Lower leg skin (tissue), 4 donors: Measurements from ENCODE around the gene TOP3B. TPM values are rescaled to one million over a fixed set of nuclear protein-coding genes. Genes with fewer than 3 reads are reported as not detected.

Experiments
- DNase-seq, 2 donors: peaks; one replicate each; pipeline ENCODE4 v3.0.0-alpha.2; 2019; ENCODE audit warnings: low spot score in 2 of 2
- H3K4me3 ChIP-seq: fragments of 200-600 bp; sonication (generic); 2 replicates; pipeline ENCODE4 v1.5.1; 2017; ENCODE audit warnings: mild to moderate bottlenecking, low read depth; ENCODE audit not compliant: poor library complexity, severe bottlenecking
- POLR2A ChIP-seq, 2 donors: fragments of 450-650 bp; IDR thresholded peaks; one replicate each; pipeline ENCODE4 v1.6.1; 2016 to 2017; ENCODE audit warnings: antibody characterized with exemption in 2 of 2, mild to moderate bottlenecking in 1 of 2, moderate library complexity in 1 of 2
- WGBS, 2 donors: methylation state at CpG; one replicate each; pipeline ENCODE4 v1.1.5; 2018; 5-methylcytosine and 5-hydroxymethylcytosine counted together
- intact Hi-C: fragments of 100-400 bp; cut with DNase I; formaldehyde crosslinking; loops from one replicate; pipeline ENCODE4 v1.15.0; 2023; ENCODE audit warnings: low total_unique reads
- total RNA-seq, 4 donors: library from RNA; depleted of rRNA; stranded (reverse); fragments of >200 nt; gene quantifications; one replicate each; pipeline ENCODE4 v1.1.0, GENCODE V29; 2016
- TF ChIP-seq, protein P1 (sequence below), 3 donors: fragments of 450-650 bp; IDR thresholded peaks; one replicate each; pipeline ENCODE4 v1.5.1; 2016; ENCODE audit warnings: antibody characterized with exemption in 3 of 3, mild to moderate bottlenecking in 3 of 3, moderate library complexity in 2 of 3

The TOP3B gene
- total RNA-seq, 4 donors from 2014 or later: 23.6 to 53.6 (median 29.7) TPM

- H3K4me3 ChIP-seq: no peak overlapping the region
- intact Hi-C loops: no loop called here
- TF ChIP-seq, protein P1, sequence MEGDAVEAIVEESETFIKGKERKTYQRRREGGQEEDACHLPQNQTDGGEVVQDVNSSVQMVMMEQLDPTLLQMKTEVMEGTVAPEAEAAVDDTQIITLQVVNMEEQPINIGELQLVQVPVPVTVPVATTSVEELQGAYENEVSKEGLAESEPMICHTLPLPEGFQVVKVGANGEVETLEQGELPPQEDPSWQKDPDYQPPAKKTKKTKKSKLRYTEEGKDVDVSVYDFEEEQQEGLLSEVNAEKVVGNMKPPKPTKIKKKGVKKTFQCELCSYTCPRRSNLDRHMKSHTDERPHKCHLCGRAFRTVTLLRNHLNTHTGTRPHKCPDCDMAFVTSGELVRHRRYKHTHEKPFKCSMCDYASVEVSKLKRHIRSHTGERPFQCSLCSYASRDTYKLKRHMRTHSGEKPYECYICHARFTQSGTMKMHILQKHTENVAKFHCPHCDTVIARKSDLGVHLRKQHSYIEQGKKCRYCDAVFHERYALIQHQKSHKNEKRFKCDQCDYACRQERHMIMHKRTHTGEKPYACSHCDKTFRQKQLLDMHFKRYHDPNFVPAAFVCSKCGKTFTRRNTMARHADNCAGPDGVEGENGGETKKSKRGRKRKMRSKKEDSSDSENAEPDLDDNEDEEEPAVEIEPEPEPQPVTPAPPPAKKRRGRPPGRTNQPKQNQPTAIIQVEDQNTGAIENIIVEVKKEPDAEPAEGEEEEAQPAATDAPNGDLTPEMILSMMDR (IDR thresholded peaks at IDR 0.05): no peak
- TF ChIP-seq POLR2A (IDR thresholded peaks at IDR 0.05): no peak
- 74 to 76% methylated on average over 7 of the region's 7 CpGs for WGBS, 2 donors
- DNase-seq: no peak
These were observed 2.0 kb downstream of the TOP3B start for GRCh38 chr22:21980547-21980946.

DNA sequence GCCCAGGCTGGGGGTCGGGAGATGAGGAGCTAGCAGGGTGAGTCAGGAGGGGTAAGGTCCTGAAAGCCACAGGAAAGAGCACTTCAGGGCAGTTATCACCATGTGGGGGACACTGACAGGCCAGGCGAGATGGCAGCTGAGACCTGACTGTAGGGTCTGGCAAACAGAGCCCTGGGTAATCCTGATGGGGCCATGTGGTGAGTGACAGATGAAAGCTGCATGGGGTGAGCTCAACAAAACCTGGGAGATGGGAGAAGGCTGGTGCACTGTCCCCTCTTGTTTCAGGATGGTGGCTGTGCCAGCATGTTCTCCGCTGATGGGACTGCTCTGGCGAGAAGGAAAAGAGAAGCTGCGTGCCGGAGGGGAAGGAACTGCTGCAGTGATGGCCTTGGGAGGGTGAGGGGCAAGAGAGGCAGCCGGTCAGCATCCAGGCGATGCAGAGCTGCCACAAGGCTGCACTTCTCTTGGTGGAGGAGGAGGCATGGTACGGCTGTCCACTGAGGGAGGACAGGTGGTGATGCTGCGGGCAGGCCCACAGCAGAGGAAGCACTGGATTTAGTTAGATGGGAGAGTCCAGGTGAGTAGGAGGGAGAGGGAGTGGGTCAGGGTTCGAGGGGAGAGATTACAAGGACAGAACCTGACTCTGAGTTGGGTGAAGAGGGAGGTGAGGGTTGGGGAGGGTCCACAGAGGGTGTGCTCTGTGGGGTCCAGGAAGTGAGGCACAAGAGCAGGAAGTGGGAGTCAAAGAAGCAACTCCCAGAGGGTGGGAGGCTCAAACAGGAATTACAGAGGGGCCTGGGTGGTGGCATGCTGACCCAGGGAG is 3.8 kb downstream of the TOP3B start:
- TF ChIP-seq, protein P1 (IDR thresholded peaks at IDR 0.05): no peak
- TF ChIP-seq POLR2A (IDR thresholded peaks at IDR 0.05): no peak

DNA sequence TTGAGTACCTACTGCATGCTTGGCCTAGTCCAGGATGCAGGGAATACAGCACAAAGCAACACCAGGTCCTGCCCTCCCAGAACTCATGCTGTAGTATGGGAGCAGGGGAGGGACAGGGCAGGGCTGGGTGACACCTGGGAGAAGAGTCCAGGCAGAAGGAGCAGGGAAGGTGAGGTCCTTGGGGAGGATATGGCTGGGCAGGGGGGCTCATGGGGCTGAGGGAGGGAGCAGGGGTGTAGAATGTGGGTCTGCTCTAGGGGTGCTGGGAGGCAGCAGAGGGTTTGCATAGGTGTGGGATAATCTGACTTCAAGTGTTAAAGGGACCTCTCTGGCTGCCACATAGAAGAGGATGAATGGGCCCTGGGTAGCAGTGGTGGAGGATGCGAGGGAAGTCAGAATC is 4.8 kb downstream of the TOP3B start:
- DNase-seq: no peak
- no peak overlapping the region for H3K4me3 ChIP-seq
- intact Hi-C loops: no loop called here
- TF ChIP-seq POLR2A (IDR thresholded peaks at IDR 0.05): no peak
- TF ChIP-seq, protein P1 (IDR thresholded peaks at IDR 0.05): no peak
- WGBS, 2 donors: 94 to 95% methylated on average over 1 of the region's 1 CpG

More for the DNA sequence above, 3.8 kb downstream of the TOP3B start:
- no peak overlapping the region for H3K4me3 ChIP-seq
- intact Hi-C loops: no loop called here
- 83% methylated on average over 11 of the region's 11 CpGs for WGBS, 2 donors
- DNase-seq: no peak

- intact Hi-C loops: no loop called here
- TF ChIP-seq, protein P1 (IDR thresholded peaks at IDR 0.05): no peak
- TF ChIP-seq POLR2A (IDR thresholded peaks at IDR 0.05): no peak
- WGBS, 2 donors: 94 to 96% methylated on average over 5 of the region's 5 CpGs
- H3K4me3 ChIP-seq: no peak overlapping the region
- DNase-seq: no peak
These were observed 6.7 kb downstream of the TOP3B start for GRCh38 chr22:21975854-21976345.

DNA sequence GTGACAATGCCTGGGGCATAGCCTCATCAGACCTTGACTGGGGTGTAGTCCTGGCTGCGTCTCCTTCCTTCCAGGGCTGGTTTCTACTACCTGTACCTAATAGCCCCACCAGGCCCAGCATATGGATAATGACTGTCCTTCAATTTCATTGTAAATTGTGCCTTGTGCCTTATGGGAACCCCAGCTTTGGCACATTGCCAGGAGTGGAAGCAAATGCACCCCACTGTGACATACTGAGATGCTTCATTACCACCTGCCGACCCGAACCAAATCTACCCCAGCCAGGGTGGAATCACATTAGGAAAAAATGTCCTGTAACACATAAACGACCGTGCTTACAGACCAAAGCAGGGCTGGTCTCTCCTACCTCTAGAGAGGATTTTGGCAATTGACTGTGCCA is 7.3 kb downstream of the TOP3B start:
- TF ChIP-seq POLR2A (IDR thresholded peaks at IDR 0.05): no peak
- TF ChIP-seq, protein P1 (IDR thresholded peaks at IDR 0.05): no peak
- H3K4me3 ChIP-seq: no peak overlapping the region
- intact Hi-C loops: no loop called here
- 89 to 95% methylated on average over 5 of the region's 5 CpGs for WGBS, 2 donors
- DNase-seq: no peak
